Panc1 (cell line): ENCODE measurements around the gene PLA2G4F.

Experiments
- POLR2AphosphoS5 ChIP-seq: IDR thresholded peaks from 2 replicates; pipeline ENCODE4 v1.6.1; 2012; ENCODE audit warnings: mild to moderate bottlenecking, low read depth, low read length, moderate library complexity
- TF ChIP-seq, protein P1 (sequence below): fragments of 450-650 bp; IDR thresholded peaks from 2 replicates; pipeline ENCODE4 v1.5.1; 2017; ENCODE audit warnings: mild to moderate bottlenecking

DNA sequence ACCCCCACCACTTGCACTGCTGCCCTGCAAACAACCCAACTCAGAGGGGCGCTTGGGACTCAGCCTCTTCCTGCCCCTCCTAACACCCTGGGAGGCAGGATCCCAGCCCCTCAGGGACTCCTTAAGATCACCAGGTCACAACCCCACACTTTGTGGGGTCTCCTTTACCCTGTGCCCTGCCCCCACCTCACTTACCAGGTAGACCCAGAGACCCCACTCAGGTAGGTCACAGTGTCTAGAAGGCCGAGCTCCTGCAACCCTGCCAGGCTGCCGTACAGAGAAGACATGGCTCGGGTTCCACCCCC is 9.1 kb downstream of the PLA2G4F start:
- TF ChIP-seq, protein P1, sequence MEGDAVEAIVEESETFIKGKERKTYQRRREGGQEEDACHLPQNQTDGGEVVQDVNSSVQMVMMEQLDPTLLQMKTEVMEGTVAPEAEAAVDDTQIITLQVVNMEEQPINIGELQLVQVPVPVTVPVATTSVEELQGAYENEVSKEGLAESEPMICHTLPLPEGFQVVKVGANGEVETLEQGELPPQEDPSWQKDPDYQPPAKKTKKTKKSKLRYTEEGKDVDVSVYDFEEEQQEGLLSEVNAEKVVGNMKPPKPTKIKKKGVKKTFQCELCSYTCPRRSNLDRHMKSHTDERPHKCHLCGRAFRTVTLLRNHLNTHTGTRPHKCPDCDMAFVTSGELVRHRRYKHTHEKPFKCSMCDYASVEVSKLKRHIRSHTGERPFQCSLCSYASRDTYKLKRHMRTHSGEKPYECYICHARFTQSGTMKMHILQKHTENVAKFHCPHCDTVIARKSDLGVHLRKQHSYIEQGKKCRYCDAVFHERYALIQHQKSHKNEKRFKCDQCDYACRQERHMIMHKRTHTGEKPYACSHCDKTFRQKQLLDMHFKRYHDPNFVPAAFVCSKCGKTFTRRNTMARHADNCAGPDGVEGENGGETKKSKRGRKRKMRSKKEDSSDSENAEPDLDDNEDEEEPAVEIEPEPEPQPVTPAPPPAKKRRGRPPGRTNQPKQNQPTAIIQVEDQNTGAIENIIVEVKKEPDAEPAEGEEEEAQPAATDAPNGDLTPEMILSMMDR = no peak
- TF ChIP-seq POLR2AphosphoS5 = no peak
